A549 treated with GW870086 at 1 μM for 4 hours (cell line): Measurements from ENCODE around the gene HPSE2. TPM values are rescaled to one million over a fixed set of nuclear protein-coding genes. Genes with fewer than 3 reads are reported as not detected.

Experiments
- total RNA-seq: library from RNA; stranded (reverse); fragments of 200-300 nt; extraction: Qiagen RNA extraction; gene quantifications from 5 replicates; pipeline ENCODE4 v1.2.3, GENCODE V29; 2022; ENCODE audit warnings: low read depth

HPSE2 gene
- total RNA-seq = not detected in 5 replicates

GRCh38 chr10:99235658-99236626 lies at the start of gene HPSE2:
Gene HPSE2, minus strand, starts transcription at chr10:99235852.

GRCh38 chr10:98446661-98447221 lies 788.9 kb downstream of the HPSE2 start, which contains the start of gene HPS1:
Gene HPS1, minus strand, starts transcription at chr10:98446935. Its CDS starts 3,695 bp downstream, at chr10:98443240.

GRCh38 chr10:98414932-98415730 lies 820.5 kb downstream of the HPSE2 start, which contains the start of gene PYROXD2:
Gene PYROXD2, minus strand, starts transcription at chr10:98415182. Its CDS starts 47 bp downstream, at chr10:98415135.

Other genes starting within 250 kb of the HPSE2 start
- gene CNNM1, start 93.5 kb upstream of the HPSE2 start, total RNA-seq = 24.0 to 32.5 TPM (median 30.1 TPM) in 5 replicates
- 31.8 to 39.8 TPM (median 35.2 TPM) in 5 replicates for gene GOT1, start 194.8 kb upstream of the HPSE2 start, total RNA-seq